Transverse colon (tissue), 4 donors: ENCODE measurements around the gene SPACDR. TPM values are rescaled to one million over a fixed set of nuclear protein-coding genes. Genes with fewer than 3 reads are reported as not detected.

Experiments used
- DNase-seq: peaks from one replicate; pipeline ENCODE4 v3.0.0-alpha.2; 2019
- H3K27ac ChIP-seq, 4 donors: fragments of 200-600 bp; sonication (generic); 2 replicates each; pipeline ENCODE4 v1.5.1; 2016 to 2018; ENCODE audit warnings: inconsistent platforms in 4 of 4
- H3K27me3 ChIP-seq: fragments of 200-600 bp; sonication (generic); 2 replicates; pipeline ENCODE4 v1.5.1; 2017; ENCODE audit warnings: inconsistent platforms
- H3K36me3 ChIP-seq, 4 donors: fragments of 200-600 bp; sonication (generic); 2 replicates each; pipeline ENCODE4 v1.5.1; 2017 to 2019; ENCODE audit warnings: inconsistent platforms in 4 of 4
- H3K4me1 ChIP-seq, 4 donors: fragments of 200-600 bp; sonication (generic); 2 replicates each; pipeline ENCODE4 v1.5.1; 2017 to 2020; ENCODE audit warnings: inconsistent platforms in 4 of 4
- H3K4me3 ChIP-seq, 4 donors: fragments of 200-600 bp; sonication (generic); 1 replicate in 1 of 4; 2 replicates in 3 of 4; pipeline versions ENCODE4 v1.5.1 to v1.6.1; 2017 to 2019; ENCODE audit warnings: inconsistent platforms in 4 of 4
- H3K9me3 ChIP-seq, 2 donors: fragments of 200-600 bp; sonication (generic); 2 replicates each; pipeline ENCODE4 v1.5.1; 2017 to 2019; ENCODE audit warnings: inconsistent platforms in 2 of 2
- EP300 ChIP-seq: sonication (generic); formaldehyde crosslinking; IDR thresholded peaks from one replicate; pipeline ENCODE4 v1.6.1; 2017; ENCODE audit warnings: antibody characterized with exemption, low read depth
- POLR2A ChIP-seq: fragments of 450-650 bp; IDR thresholded peaks from one replicate; pipeline ENCODE4 v1.6.1; 2016; ENCODE audit warnings: antibody characterized with exemption, mild to moderate bottlenecking, moderate library complexity
- POLR2AphosphoS5 ChIP-seq, 3 donors: sonication (generic); formaldehyde crosslinking; IDR thresholded peaks; one replicate each; pipeline ENCODE4 v1.6.1; 2016; ENCODE audit warnings: antibody characterized with exemption in 3 of 3
- WGBS, 2 donors: methylation state at CpG; one replicate each; pipeline ENCODE4 v1.1.5; 2018; ENCODE audit warnings: low coverage in 1 of 2; 5-methylcytosine and 5-hydroxymethylcytosine counted together
- in situ Hi-C, 4 donors: fragments of 200-750 bp; cut with MboI; loops; one replicate each; pipeline versions ENCODE4 v1.15.0 to v1.15.1; 2017; ENCODE audit warnings: low sequenced_read_pairs in 3 of 4, low pct_ligation_motif_present in 1 of 4, low pct_unique_long_range_greater_than_20kb in 1 of 4
- intact Hi-C: fragments of 100-400 bp; cut with DNase I; formaldehyde crosslinking; loops from one replicate; pipeline ENCODE4 v1.15.1; 2023; ENCODE audit warnings: low total_unique reads
- total RNA-seq, 4 donors: library from RNA; depleted of rRNA; stranded (reverse); fragments of >200 nt; gene quantifications; one replicate each; pipeline ENCODE4 v1.1.0, GENCODE V29; 2016
- TF ChIP-seq, protein P1 (sequence below), 5 experiments: fragments of 200-600 bp in 3 of 5; fragments of 450-650 bp in 2 of 5; sonication (generic) in 3 of 5; IDR thresholded peaks; 1 replicate in 2 of 5; 2 replicates in 3 of 5; pipeline ENCODE4 v1.5.1; 2016 to 2017; ENCODE audit warnings: antibody characterized with exemption in 5 of 5, inconsistent platforms in 3 of 5, mild to moderate bottlenecking in 2 of 5, moderate library complexity in 1 of 5

Gene SPACDR, protein sequence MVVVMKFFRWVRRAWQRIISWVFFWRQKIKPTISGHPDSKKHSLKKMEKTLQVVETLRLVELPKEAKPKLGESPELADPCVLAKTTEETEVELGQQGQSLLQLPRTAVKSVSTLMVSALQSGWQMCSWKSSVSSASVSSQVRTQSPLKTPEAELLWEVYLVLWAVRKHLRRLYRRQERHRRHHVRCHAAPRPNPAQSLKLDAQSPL
- not detected for total RNA-seq

DNA sequence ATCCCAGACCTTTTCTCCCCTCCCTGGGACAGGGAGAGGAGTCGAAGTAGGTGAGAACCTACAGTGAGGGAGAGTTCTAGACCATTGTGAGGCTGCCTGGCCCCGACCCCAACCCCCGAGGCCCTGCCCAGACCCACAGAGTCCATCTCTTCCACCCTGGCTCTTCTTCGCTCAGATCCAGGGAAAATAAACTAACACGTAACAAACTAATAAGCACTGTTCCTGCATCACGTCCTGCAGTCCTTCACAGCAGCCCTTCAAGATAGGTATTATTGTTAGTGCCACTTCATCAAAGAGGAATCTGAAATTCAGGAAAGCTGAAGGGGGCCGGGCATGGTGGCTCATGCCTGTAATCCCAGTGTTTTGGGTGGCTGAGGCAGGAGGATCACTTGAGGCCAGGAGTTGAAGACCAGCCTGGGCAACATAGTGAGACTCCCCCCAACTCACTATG lies at the start of gene SPACDR:
Gene SPACDR, minus strand, starts transcription at position 51 of the 451 bp plus-strand sequence. CDS start 235 bp downstream, outside the sequence.
- Histone ChIP-seq H3K4me1 (peaks cover 5 to 19% (median 13%) of the 10 kb centered on the region in 4 donors), H3K27me3 (no peaks in the 10 kb centered on the region), H3K9me3 (no peaks in the 10 kb centered on the region), H3K36me3 (peaks cover 0 to 12% (median 0%) of the 10 kb centered on the region in 4 donors), H3K4me3 (no peak within 1 kb of the TSS), H3K27ac (no peak within 1 kb of the TSS)
- intact Hi-C loops, result no loop called here
- in situ Hi-C loops, result loop anchor here (10.0 to 25.0 kb wide), 3 partner anchors 223 to 248 kb away; partner anchors contain the start of genes GIGYF1 (in 3 of the 4), EPO (in 1 of the 4) and POP7 (in 1 of the 4)
- no peak for TF ChIP-seq POLR2A
- TF ChIP-seq, protein P1, sequence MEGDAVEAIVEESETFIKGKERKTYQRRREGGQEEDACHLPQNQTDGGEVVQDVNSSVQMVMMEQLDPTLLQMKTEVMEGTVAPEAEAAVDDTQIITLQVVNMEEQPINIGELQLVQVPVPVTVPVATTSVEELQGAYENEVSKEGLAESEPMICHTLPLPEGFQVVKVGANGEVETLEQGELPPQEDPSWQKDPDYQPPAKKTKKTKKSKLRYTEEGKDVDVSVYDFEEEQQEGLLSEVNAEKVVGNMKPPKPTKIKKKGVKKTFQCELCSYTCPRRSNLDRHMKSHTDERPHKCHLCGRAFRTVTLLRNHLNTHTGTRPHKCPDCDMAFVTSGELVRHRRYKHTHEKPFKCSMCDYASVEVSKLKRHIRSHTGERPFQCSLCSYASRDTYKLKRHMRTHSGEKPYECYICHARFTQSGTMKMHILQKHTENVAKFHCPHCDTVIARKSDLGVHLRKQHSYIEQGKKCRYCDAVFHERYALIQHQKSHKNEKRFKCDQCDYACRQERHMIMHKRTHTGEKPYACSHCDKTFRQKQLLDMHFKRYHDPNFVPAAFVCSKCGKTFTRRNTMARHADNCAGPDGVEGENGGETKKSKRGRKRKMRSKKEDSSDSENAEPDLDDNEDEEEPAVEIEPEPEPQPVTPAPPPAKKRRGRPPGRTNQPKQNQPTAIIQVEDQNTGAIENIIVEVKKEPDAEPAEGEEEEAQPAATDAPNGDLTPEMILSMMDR (IDR thresholded peaks at IDR 0.05), result no peak
- TF ChIP-seq POLR2AphosphoS5 (IDR thresholded peaks at IDR 0.05), result no peak
- no peak for TF ChIP-seq EP300
- no peak for DNase-seq
- 67 to 90% methylated on average over 1 to 7 of the region's 7 CpGs for WGBS, 2 donors

DNA sequence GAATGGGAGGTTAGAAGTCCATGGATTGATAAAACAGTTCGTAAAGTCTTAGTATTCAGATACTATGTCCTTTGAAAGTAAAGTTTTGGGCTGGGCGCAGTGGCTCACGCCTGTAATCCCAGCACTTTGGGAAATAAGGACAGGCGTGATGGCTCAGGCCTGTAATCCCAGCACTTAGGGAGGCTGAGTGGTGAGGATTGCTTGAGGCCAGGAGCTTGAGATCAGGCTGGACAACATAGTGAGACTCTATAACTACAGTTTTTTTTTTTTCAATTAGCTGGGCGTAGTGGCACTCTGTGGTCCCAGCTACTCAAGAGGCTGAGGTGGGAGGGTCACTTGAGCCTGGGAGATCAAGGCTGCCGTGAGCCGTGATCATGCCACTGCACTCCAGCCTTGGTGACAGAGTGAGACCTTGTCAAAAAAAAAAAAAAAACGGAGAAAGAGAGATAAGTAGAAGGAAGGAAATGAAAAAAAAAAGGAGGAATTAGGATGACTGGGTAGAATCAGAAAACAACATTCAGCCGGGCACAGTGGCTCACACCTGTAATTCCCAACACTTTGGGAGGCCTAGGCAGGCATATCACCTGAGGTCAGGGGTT lies 49.3 kb upstream of the SPACDR start:
- Histone ChIP-seq H3K4me3 (no peak overlapping the region), H3K27me3 (no peaks in the 10 kb centered on the region), H3K27ac (no peak overlapping the region), H3K36me3 (no peaks in the 10 kb centered on the region), H3K4me1 (peaks cover 0 to 8% (median 0%) of the 10 kb centered on the region in 4 donors), H3K9me3 (no peaks in the 10 kb centered on the region)
- in situ Hi-C loops, result no loop called here
- no peak for TF ChIP-seq POLR2AphosphoS5 (IDR thresholded peaks at IDR 0.05)
- TF ChIP-seq, protein P1 (IDR thresholded peaks at IDR 0.05), result no peak
- no peak for TF ChIP-seq POLR2A
- TF ChIP-seq EP300, result no peak
- DNase-seq, result no peak
- 40 to 89% methylated on average over 1 to 9 of the region's 9 CpGs for WGBS, 2 donors
- intact Hi-C loops, result no loop called here

DNA sequence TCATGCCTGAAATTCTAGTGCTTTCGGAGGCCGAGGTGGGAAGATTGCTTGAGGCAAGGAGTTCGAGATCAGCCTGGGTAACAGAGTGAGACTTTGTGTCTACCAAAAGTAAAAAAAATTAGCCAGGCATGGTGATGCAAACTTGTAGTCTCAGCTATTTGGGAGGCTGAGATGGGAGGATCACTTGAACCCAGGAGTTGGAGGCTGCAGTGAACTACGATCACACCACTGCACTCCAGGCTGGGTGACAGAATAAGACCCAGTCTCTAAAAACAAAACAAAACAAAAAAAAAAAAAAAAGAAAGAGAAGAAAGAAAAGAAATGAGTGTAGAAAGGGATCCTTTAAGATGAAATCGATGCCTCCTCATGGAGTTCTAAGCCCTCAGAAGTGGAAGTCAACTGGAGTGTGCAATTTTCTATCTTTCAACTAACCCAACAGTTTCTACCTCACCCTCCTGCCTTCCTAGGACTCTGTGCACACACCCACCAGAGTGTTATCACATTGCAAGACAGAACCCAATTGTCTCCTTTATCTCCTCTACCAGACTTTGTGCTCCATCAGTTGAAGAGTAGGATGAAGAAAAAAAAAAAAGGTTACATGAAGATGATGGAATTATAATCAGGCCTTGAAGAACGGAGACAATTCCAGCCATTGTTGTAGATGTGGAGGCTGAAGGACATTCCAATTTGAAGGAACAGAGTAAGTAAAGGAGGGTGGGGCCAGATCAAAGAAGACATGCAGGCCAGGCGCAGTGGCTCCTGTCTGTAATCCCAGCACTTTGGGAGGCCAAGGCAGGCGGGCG lies 46.6 kb upstream of the SPACDR start:
- intact Hi-C loops (no loop called here), in situ Hi-C loops (no loop called here)
- no peaks in the 10 kb centered on the region for H3K36me3 ChIP-seq
- TF ChIP-seq EP300 (no peak), POLR2A (no peak)
- H3K27me3 ChIP-seq, result no peaks in the 10 kb centered on the region
- no peak overlapping the region for H3K4me3 ChIP-seq
- no peak overlapping the region for H3K27ac ChIP-seq
- DNase-seq, result no peak
- H3K4me1 ChIP-seq, result peaks cover 0 to 3% (median 0%) of the 10 kb centered on the region in 4 donors
- H3K9me3 ChIP-seq, result no peaks in the 10 kb centered on the region
- WGBS, 2 donors, result 82 to 83% methylated on average over 5 to 9 of the region's 9 CpGs

DNA sequence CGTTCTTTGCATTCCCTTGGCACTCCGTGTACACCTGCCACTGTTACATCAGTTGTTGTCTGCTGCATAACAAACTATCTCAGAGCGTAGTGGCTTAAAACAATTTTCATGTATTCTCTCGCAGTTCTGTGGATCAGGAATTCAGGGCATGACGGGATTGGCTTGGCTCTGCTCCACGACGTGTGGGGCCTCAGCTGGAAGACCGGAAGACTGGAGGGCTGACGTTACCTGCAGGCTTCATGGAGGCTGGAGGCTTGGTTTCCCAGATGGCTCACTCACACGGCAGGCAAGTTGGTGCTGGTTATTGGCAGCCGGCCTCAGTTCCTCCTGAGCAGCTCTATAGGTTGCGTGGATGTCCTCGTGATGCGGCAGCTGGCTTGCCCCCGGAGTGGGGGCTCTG lies 45.2 kb upstream of the SPACDR start:
- Histone ChIP-seq H3K4me3 (no peak overlapping the region), H3K36me3 (no peaks in the 10 kb centered on the region), H3K27ac (no peak overlapping the region), H3K27me3 (no peaks in the 10 kb centered on the region), H3K9me3 (no peaks in the 10 kb centered on the region), H3K4me1 (no peaks in the 10 kb centered on the region)
- intact Hi-C loops (no loop called here), in situ Hi-C loops (no loop called here)
- no peak for TF ChIP-seq POLR2A
- no peak for TF ChIP-seq POLR2AphosphoS5 (IDR thresholded peaks at IDR 0.05)
- TF ChIP-seq, protein P1 (IDR thresholded peaks at IDR 0.05), result no peak
- no peak for TF ChIP-seq EP300
- no peak for DNase-seq
- 73 to 82% methylated on average over 2 to 15 of the region's 15 CpGs for WGBS, 2 donors
